ENCODE data around the gene HMG20A.

- no peak for TF ChIP-seq PPARA (CRISPR knock-in tag; IDR thresholded peaks at IDR 0.05; ENCODE audit: borderline replicate concordance)
- no peak for TF ChIP-seq ZFP30 (CRISPR knock-in tag; IDR thresholded peaks at IDR 0.05)
- TF ChIP-seq ESRRG (CRISPR knock-in tag; IDR thresholded peaks at IDR 0.05), result no peak
- TF ChIP-seq CREB5 (CRISPR knock-in tag; IDR thresholded peaks at IDR 0.05; ENCODE audit: low read depth), result no peak
- no peak for TF ChIP-seq RARB (CRISPR knock-in tag; IDR thresholded peaks at IDR 0.05)
- TF ChIP-seq ISL1 (CRISPR knock-in tag; IDR thresholded peaks at IDR 0.05), result no peak
- TF ChIP-seq PATZ1 (CRISPR knock-in tag; IDR thresholded peaks at IDR 0.05; ENCODE audit: borderline replicate concordance), result no peak
- no peak for TF ChIP-seq OSR1 (CRISPR knock-in tag; IDR thresholded peaks at IDR 0.05)
- TF ChIP-seq ZFP3 (CRISPR knock-in tag; IDR thresholded peaks at IDR 0.05), result no peak
- no peak for TF ChIP-seq ZC3H10 (CRISPR knock-in tag; IDR thresholded peaks at IDR 0.05)
- no peak for TF ChIP-seq ARNTL (CRISPR knock-in tag; IDR thresholded peaks at IDR 0.05; ENCODE audit: borderline replicate concordance, low read depth)
- TF ChIP-seq CSRNP3 (CRISPR knock-in tag; IDR thresholded peaks at IDR 0.05), result no peak
Measured at GRCh38 chr15:77525907-77526594, 105.4 kb downstream of the HMG20A start.

Data from SK-N-SH treated with all-trans-retinoic acid at 6 μM for 48 hours (cell line).